Measurements from ENCODE around the gene VSIG10.

GRCh38 chr12:118124333-118124874 lies 20.6 kb upstream of the VSIG10 start:
- TF ChIP-seq CTCF (IDR thresholded peaks at IDR 0.05; ENCODE audit: low read depth, low read length) (no peak), POLR2A (IDR thresholded peaks at IDR 0.05; ENCODE audit: extremely low read depth, insufficient read length) (no peak)

All from NB4 (cell line).